Astrocyte (in vitro differentiated cells and primary cell): ENCODE measurements around the gene KCNJ12. TPM values are rescaled to one million over a fixed set of nuclear protein-coding genes. Genes with fewer than 3 reads are reported as not detected.
"Not testable (repeated sequence)": the region's sequence is repeated elsewhere in the genome, so short reads cannot be mapped to it uniquely, and the experiment has no call there.

Experiments used
- DNase-seq: peaks from one replicate; pipeline ENCODE4 v3.0.0-alpha.2; 2010; ENCODE audit warnings: low read depth
- FAIRE-seq: peaks from 2 replicates; lab custom pipeline; 2011; peaks lifted over from hg19 to GRCh38; lab: Jason Lieb, UNC
- H2AFZ ChIP-seq: 2 replicates; pipeline ENCODE4 v1.6.0; 2012; ENCODE audit warnings: low read depth, low read length, inconsistent platforms
- H3K27ac ChIP-seq: 2 replicates; pipeline ENCODE4 v1.5.1; 2011; ENCODE audit warnings: low read depth, low read length, inconsistent platforms
- H3K27me3 ChIP-seq: 2 replicates; pipeline ENCODE4 v1.6.0; 2011; ENCODE audit warnings: low read length, inconsistent platforms; ENCODE audit not compliant: insufficient read depth
- H3K36me3 ChIP-seq: 2 replicates; pipeline ENCODE4 v1.5.1; 2011; ENCODE audit warnings: low read length, inconsistent platforms; ENCODE audit not compliant: insufficient read depth
- H3K4me1 ChIP-seq: 2 replicates; pipeline ENCODE4 v1.5.1; 2011; ENCODE audit warnings: low read length, inconsistent platforms; ENCODE audit not compliant: insufficient read depth
- H3K4me2 ChIP-seq: 2 replicates; pipeline ENCODE4 v1.6.0; 2012; ENCODE audit warnings: low read length, inconsistent platforms
- H3K4me3 ChIP-seq: 2 replicates; pipeline ENCODE4 v1.5.1; 2011; ENCODE audit warnings: low read depth, mild to moderate bottlenecking, low read length, inconsistent platforms; ENCODE audit not compliant: insufficient read depth
- H3K79me2 ChIP-seq: 2 replicates; pipeline ENCODE4 v1.6.0; 2012; ENCODE audit warnings: mild to moderate bottlenecking, low read length, inconsistent platforms; ENCODE audit not compliant: insufficient read depth
- H3K9ac ChIP-seq: 2 replicates; pipeline ENCODE4 v1.6.0; 2012; ENCODE audit warnings: mild to moderate bottlenecking, low read length, inconsistent platforms
- H3K9me3 ChIP-seq: 2 replicates; pipeline ENCODE4 v1.5.1; 2012; ENCODE audit warnings: low read depth, mild to moderate bottlenecking, low read length, inconsistent platforms; ENCODE audit not compliant: insufficient read depth
- H4K20me1 ChIP-seq: 2 replicates; pipeline ENCODE4 v1.6.0; 2012; ENCODE audit warnings: low read length, inconsistent platforms; ENCODE audit not compliant: insufficient read depth
- H3K27ac Mint-ChIP-seq: one replicate; pipeline ENCODE4 v1.8.0; 2021; ENCODE audit warnings: mild to moderate bottlenecking, mixed read lengths; ENCODE audit not compliant: unreplicated experiment
- H3K27me3 Mint-ChIP-seq: one replicate; pipeline ENCODE4 v1.8.0; 2021; ENCODE audit warnings: low read depth, mixed read lengths; ENCODE audit not compliant: unreplicated experiment
- H3K36me3 Mint-ChIP-seq: one replicate; pipeline ENCODE4 v1.8.0; 2021; ENCODE audit warnings: low read depth, mixed read lengths; ENCODE audit not compliant: unreplicated experiment
- H3K4me1 Mint-ChIP-seq: one replicate; pipeline ENCODE4 v1.8.0; 2021; ENCODE audit warnings: low read depth, mixed read lengths; ENCODE audit not compliant: unreplicated experiment
- H3K4me3 Mint-ChIP-seq: one replicate; pipeline ENCODE4 v1.8.0; 2021; ENCODE audit warnings: mild to moderate bottlenecking, moderate library complexity, mixed read lengths; ENCODE audit not compliant: unreplicated experiment
- H3K9me3 Mint-ChIP-seq: one replicate; pipeline ENCODE4 v1.8.0; 2021; ENCODE audit warnings: mild to moderate bottlenecking, mixed read lengths; ENCODE audit not compliant: unreplicated experiment
- total RNA-seq: library from RNA; stranded (reverse); gene quantifications from 2 replicates; pipeline ENCODE4 v1.2.1, GENCODE V29; 2021

The KCNJ12 gene
- total RNA-seq, 1 donor from 2014 or later = 1.2 TPM

GRCh38 chr17:21408766-21409300, 32.7 kb downstream of the KCNJ12 start:
- H3K36me3 ChIP-seq, H3K9me3 ChIP-seq, H3K9ac ChIP-seq, H3K27ac ChIP-seq, H4K20me1 ChIP-seq, H3K27me3 ChIP-seq, H3K4me1 ChIP-seq, DNase-seq, H3K4me3 ChIP-seq, H3K79me2 ChIP-seq, H3K4me2 ChIP-seq, H3K36me3 Mint-ChIP-seq, H3K27ac Mint-ChIP-seq, H2AFZ ChIP-seq, H3K4me1 Mint-ChIP-seq, H3K4me3 Mint-ChIP-seq, FAIRE-seq: not testable (repeated sequence)
- peaks cover 11% of the 10 kb centered on the region for H3K27me3 Mint-ChIP-seq
- H3K9me3 Mint-ChIP-seq = peaks cover 12% of the 10 kb centered on the region

GRCh38 chr17:21409388-21409787, 33.2 kb downstream of the KCNJ12 start:
- H3K4me1 ChIP-seq, H3K9me3 ChIP-seq, H3K36me3 ChIP-seq, H3K9ac ChIP-seq, H3K79me2 ChIP-seq, H3K4me3 ChIP-seq, H3K4me3 Mint-ChIP-seq, H3K27ac ChIP-seq, DNase-seq, H3K36me3 Mint-ChIP-seq, H3K27me3 ChIP-seq, H3K4me1 Mint-ChIP-seq, FAIRE-seq, H3K27ac Mint-ChIP-seq, H2AFZ ChIP-seq, H4K20me1 ChIP-seq, H3K4me2 ChIP-seq: not testable (repeated sequence)
- peaks cover 11% of the 10 kb centered on the region for H3K27me3 Mint-ChIP-seq
- peaks cover 12% of the 10 kb centered on the region for H3K9me3 Mint-ChIP-seq

DNA sequence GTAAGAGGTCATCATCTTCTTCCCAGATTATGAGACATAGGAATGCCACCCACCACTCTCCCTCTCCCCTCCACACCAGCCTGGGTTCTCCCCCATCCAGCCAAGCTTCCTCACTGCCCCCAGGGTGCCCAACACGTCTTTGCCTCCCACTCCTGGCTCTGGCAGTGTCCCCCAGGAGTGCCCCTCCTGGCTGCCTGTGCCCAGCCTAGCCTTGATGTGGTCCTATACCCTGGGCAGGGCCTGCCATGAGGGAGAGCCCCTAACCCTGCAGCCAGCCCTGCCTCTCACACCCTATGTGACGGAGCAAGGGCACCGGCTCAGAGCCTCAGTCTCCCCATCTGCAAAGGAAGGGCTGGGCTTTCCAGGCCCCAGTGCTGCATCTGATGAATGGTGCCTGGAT, 33.8 kb downstream of the KCNJ12 start:
- not testable (repeated sequence) for H3K9me3 ChIP-seq, DNase-seq, H2AFZ ChIP-seq

DNA sequence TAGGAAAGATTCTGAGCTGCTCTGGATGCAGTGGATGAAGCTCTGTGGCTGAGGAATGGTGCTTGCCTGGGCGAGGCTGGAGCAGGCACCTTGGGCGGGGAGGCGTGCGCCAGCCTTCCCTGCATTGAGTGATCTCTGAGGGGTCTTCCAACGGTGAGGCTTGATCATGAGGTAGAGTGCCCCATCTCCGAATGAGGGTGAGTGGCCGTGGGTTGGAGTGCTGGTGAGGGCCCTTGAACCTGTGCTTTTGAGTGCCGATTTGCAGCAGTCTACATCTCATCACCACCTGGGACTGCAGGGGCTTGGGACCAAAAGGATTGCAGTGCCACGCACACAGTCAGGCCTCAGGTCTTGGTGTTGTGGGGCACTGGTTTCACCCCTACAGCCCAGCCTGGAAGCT, 34.2 kb downstream of the KCNJ12 start:
- H3K27me3 ChIP-seq, H3K36me3 ChIP-seq, DNase-seq, H3K4me1 ChIP-seq, H3K9ac ChIP-seq, H3K79me2 ChIP-seq, H3K9me3 ChIP-seq, H3K27ac Mint-ChIP-seq, H3K4me3 Mint-ChIP-seq, FAIRE-seq, H3K36me3 Mint-ChIP-seq, H3K4me1 Mint-ChIP-seq, H3K4me3 ChIP-seq, H3K4me2 ChIP-seq, H3K27ac ChIP-seq, H2AFZ ChIP-seq, H4K20me1 ChIP-seq: not testable (repeated sequence)
- H3K27me3 Mint-ChIP-seq = peaks cover 18% of the 10 kb centered on the region
- H3K9me3 Mint-ChIP-seq = peaks cover 12% of the 10 kb centered on the region

More for the DNA sequence above, 33.8 kb downstream of the KCNJ12 start:
- FAIRE-seq, H3K4me3 ChIP-seq, H3K27ac ChIP-seq, H3K4me3 Mint-ChIP-seq, H4K20me1 ChIP-seq, H3K27me3 ChIP-seq, H3K36me3 Mint-ChIP-seq, H3K9ac ChIP-seq, H3K4me1 Mint-ChIP-seq, H3K36me3 ChIP-seq, H3K27ac Mint-ChIP-seq, H3K4me2 ChIP-seq, H3K79me2 ChIP-seq, H3K4me1 ChIP-seq: not testable (repeated sequence)
- Mint-ChIP-seq H3K27me3 (peaks cover 17% of the 10 kb centered on the region), H3K9me3 (peaks cover 12% of the 10 kb centered on the region)

DNA sequence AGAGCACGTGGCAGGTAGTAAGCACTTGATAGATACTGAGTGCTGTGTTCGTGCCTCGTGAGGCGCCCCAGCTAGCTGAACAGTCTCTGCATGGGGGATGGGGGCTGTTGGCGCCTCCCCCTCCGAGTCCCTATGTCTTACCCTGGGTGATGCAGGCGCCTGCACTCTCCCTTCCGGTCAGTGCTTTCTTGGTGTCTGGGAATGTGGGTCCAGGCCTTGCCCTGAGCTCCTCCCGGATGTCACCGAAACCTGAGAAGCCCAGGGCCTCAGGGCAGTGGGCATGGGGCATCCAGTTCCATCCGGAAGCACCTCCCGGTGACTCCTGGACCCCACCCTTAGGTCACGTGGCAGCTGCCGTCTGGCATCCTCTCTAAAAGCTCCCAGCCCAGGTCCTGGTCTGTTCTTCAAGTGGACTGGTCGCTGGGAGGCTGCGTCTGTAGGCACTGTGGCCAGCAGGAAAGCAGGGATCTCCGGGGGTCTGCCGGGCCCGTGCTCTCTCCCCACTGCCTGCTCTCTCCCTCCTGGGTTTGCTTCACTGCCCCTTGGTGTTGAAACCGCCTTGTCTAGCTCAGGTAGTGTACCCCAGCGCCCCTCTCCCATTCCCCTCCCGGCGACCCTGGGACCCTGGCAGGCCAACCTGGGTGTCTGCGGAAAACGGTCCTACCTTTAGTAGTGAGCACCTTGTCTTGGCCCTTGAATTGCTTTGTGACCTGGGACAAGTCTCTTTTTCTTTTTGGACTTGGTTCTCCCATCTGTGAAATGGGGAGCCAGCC, 34.9 kb downstream of the KCNJ12 start:
- not testable (repeated sequence) for H3K4me1 ChIP-seq, H2AFZ ChIP-seq, H3K9me3 ChIP-seq, H3K9ac ChIP-seq, H4K20me1 ChIP-seq, H3K4me3 Mint-ChIP-seq, DNase-seq, H3K27ac Mint-ChIP-seq, H3K4me1 Mint-ChIP-seq, H3K27ac ChIP-seq, H3K4me2 ChIP-seq, H3K4me3 ChIP-seq, H3K36me3 ChIP-seq, H3K36me3 Mint-ChIP-seq, H3K79me2 ChIP-seq, H3K27me3 ChIP-seq, FAIRE-seq
- Mint-ChIP-seq H3K27me3 (peaks cover 18% of the 10 kb centered on the region), H3K9me3 (peaks cover 12% of the 10 kb centered on the region)

DNA sequence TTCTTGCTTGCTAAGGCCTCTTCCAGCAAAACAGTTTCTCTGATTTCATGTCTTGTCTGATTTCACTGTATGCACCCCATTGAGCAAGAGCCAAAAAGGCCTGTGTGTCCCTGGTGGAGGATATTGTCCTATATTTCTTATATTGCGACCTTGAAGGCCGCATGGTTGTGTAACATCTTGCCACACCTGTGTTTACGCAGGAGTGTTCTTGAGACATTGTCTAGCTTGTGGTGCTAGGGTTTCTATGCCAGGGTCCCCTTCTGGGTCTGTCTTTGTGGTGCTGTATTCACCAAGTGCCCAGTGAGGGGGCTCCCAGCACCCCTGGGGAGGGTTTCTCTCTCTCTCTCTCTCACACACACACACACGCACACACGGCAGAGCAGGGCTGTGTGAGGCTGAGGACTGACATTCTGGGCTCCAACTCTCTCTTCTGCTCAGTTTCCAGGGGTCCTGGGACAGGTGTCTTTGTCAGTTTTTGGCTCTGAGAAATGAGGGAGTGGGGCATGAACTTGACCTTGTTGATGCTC, 35.6 kb downstream of the KCNJ12 start:
- not testable (repeated sequence) for H3K27me3 ChIP-seq, H3K27ac Mint-ChIP-seq, H3K9me3 ChIP-seq, H3K36me3 ChIP-seq, FAIRE-seq, H3K4me3 Mint-ChIP-seq, H3K4me1 ChIP-seq, H3K4me2 ChIP-seq, H3K9ac ChIP-seq, H3K4me3 ChIP-seq, H2AFZ ChIP-seq, H3K36me3 Mint-ChIP-seq, DNase-seq, H4K20me1 ChIP-seq, H3K79me2 ChIP-seq, H3K27ac ChIP-seq, H3K4me1 Mint-ChIP-seq
- H3K9me3 Mint-ChIP-seq = peaks cover 12% of the 10 kb centered on the region
- peaks cover 18% of the 10 kb centered on the region for H3K27me3 Mint-ChIP-seq
